Activated T-helper 1 cell treated with anti-CD3 and anti-CD28 coated beads, Interleukin-2, amount 50 U/mL, for 16 hours (primary cell): ENCODE measurements around the gene OARD1.
"Not testable (repeated sequence)": the region's sequence is repeated elsewhere in the genome, so short reads cannot be mapped to it uniquely, and the experiment has no call there.

ENCODE experiments used
- DNase-seq, 2 donors: peaks; one replicate each; pipeline ENCODE4 v3.0.0-alpha.2; 2020; ENCODE audit warnings: low read depth in 1 of 2, low spot score in 1 of 2

Gene OARD1, protein sequence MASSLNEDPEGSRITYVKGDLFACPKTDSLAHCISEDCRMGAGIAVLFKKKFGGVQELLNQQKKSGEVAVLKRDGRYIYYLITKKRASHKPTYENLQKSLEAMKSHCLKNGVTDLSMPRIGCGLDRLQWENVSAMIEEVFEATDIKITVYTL

DNA sequence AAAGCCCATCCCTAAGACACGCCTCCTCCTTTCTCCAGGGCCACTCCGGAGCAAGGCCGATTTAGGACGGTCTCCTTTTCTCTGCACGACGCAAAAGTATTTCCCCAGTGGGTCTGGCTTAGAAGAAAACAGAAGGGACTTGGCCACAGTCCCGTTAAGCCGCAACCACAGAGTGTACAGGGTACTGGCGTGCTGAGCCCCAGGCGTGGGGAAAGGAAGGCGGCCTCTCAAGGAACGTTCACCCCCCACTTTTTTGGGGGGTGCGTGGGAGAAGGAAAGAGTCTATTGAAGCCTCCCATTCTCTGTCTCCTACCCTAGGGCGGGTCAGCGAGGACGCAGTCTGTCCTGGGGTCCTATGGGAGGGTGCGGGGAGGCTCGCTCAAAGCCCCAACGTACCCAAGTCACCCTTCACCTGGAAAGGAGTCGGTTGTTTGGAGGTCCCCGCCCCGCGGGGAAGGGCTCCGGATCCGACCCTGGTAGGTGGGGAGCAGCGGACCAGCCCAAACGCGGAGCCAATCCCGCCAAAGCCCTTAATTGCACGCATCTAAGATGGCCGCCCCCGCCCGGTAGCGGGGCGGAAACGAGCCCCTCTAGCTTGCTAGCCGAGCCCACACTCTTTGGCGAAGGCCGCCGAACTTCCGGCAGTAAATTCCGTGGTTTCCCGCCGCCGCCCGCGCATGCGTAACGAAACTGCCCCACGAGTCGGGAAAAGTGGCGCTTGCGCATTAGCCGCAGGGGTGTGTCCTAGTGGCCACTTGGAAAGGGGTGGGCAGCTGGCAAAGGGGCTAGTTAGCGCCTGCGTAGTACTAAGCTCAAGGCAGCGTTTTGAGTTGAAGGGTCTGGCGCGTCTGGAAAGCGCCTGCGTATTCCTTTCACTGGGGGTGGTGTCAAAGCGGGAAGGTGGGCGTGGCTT is at the start of gene OARD1:
TSS of gene OARD1 (minus strand) at position 434 of the 913 bp plus-strand sequence. CDS start 722 bp downstream, outside the sequence.
- DNase-seq: peak; percentile 99 to 100

DNA sequence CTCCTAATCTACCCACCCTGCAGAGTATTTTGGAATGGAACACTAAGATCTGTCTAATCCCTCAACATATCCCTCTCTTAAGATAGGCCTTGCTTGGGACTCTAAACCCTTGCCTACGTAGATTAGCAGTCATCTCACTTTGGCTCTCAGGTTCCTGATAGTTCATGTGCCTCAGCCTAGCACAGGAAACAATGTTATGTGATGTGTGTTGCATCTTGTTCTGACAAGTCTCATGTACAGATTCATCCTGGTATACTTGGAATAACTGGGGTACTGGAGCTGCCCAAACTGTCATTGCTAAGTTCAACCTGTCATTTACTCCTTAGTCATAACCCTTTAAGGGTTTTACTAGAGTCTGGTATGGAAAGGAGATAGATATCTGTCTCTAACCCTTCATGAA is 47.9 kb upstream of the OARD1 start:
- no peak for DNase-seq

DNA sequence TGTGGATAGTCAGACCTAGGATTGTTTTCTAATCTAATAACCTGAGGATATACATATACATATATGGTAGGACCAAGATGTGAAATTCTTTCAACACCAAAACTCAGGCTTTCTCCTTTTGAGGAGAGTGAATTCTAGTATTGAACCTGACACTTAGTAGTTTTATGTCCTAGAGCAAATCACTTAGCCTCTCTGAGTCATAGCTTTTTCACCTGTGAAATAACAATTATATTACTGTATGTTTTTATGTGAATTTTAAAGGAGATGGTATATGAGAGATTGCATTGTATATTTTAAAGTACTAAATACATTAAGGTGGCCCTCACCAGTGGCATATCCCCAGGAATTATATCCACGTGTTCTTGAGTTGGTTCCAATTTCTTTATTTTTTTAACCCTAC is 47.4 kb upstream of the OARD1 start:
- DNase-seq: no peak

DNA sequence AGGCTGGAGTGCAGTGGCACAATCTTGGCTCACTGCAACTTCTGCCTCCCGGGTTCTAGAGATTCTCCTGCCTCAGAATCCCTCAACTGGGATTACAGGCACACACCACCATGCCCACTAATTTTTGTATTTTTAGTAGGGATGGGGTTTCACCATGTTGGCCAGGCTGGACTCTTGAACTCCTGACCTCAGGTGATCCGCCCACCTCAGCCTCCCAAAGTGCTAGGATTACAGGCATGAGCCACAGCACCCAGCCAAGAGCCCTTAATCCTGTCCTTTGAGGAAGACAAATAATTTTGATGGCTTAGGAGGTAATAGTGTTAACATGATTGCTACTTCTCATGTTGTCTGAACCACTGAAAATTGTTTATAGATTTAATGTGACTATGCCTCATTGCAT is 42.9 kb upstream of the OARD1 start:
- DNase-seq: not testable (repeated sequence)

DNA sequence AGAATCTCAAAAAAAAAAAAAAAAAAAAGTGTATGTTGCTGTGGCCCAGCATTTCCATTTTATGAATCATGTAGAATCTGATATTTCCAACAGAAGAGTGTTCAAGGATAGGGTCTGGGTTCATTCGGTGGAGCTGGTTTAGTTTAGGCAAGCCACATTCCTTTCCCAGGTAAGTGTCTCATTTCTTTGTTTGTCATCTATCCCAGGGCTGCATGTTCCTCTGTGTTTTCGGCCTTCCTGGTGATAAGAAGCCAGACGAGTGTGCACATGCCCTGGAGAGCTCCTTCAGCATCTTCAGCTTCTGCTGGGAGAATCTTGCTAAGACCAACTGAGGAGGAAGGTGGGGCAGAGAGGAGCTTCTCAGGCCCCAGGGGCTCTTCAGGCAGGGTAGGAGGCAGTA is 38.9 kb upstream of the OARD1 start:
- no peak for DNase-seq

DNA sequence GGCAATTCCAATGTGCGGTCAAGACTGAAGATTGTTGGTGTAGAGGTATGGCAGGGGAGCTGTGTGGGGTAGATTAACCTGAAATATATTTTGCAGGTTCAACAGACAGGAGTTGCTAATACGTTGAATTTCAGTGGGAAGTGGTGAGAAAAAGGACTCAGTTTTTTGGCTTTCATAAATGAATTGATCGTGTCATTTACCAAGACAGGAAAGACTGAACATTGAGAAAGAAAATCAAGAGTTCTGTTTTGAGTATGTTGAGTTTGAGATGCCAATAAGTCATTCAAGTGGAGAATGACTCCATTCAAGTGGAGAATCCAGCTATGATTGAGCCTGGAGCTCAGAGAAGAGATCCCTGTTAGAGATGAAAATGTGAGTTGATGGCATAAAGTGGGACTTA is 31.7 kb upstream of the OARD1 start:
- DNase-seq: no peak

DNA sequence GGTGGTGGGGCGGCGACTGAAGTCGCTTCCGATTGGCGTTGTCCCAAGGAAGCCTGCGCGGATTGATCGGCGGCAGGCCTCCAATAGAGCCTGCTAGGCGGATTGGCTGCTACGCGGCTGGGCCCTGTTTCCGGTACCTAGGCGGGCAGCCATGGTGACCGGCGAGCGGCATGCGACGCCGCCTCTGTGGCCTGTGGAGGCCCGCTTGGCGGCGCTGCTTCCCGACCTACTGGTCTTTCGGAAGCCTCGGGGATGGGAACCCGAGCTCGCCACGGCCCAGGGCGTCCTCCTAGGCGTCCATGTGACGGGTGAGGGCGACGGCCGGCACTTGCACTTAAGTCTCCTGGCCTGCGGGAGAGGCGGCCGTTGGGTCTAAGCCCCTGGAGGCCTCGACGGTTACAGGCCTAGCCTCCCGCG is 28.7 kb upstream of the OARD1 start:
- peak in 1 of 2 donors; percentile 4 for DNase-seq

DNA sequence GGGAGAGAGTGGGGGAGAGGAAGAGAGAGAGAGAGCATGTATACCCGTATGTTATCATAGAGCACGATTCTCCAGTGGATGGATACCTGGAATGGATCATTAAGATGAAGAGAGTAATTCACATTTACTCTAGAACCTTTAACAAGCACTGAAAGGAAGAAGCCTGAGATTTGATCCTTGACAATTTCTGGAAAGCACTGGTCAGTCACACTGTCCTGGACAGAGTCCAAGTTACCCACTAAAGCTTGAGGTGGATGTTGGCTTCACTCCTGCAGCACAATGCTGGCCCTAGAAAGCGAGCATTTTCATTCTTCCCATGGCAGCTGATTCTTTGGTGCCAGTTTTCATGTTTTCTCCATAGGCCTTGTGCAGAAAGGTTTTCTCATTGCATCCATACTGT is 26.2 kb upstream of the OARD1 start:
- no peak for DNase-seq

DNA sequence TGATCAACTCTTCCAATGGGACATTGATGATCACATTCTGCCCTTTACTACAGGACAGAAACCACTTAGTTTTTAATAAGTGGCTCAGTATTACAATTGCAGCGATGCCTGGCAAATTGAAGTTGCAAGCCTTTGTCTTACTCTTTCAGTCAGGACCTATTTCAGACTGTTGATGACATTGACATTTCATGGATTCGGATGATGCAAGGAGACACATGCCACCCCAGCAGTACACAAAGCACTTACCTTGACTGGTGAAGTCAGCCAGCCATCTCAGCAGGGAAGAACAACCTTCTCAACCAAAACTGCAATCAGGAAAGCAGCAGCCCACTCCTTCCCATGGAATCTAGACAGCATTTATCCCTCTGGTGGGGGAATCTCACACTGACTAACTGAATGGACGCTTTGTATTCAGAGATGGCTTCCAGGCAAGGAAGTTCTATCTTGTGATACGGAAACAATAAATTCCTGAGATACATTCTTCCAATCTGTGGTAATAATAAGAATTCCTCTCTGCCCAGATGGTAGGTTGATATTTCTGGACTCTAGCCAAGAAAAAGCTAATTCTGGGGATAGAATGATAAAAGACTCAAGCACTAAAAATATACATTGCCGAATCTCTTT is 25.4 kb upstream of the OARD1 start:
- DNase-seq: no peak

DNA sequence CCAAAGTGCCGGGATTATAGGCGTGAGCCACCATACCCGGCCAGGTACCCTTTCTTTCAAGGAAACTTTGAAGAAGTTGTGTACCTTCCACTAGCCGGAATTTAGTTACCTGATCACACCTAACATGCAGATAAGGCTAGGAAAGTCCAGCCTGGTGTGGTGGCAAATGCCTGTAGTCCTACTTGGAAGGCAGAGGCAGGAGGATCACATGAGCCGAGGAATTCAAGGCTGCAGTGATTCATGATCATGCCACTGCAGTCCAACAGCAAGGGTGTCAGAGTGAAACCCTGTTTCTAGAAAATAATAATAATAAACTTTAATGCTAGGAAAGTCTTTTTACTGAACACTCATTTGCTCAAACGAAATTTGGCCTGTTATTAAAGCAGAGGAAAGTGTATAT is 21.6 kb upstream of the OARD1 start:
- no peak for DNase-seq

DNA sequence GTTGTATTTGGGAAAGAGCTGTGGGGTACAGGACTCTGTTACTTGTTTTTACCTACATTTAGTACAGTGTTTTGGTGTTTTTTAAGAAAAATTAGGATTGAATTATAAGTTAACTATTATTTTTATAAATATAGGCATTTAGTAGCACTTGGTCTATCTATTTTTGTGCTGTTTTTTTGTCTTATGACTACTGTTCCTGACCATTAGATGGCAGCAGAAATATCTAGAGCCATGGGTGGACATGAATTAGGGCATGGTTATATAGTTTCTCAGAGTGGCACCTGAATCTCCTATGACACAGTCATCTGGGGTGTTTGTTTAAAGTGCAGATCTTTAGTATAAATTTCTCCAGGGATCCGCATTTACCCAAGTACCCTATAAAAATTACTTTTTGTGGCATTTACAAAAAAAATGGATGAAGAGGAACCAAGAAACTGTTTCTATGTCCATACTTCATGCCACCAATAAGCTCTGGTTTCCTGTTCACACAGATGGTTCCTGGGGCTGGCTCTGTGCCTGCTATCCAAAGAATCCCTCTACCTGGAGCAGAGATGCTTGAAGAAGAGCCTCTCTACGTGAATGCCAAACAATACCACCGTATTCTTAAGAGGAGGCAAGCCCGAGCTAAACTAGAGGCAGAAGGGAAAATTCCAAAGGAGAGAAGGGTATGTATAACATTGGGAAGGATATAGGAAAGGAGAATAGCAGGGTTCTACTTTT is 20.4 kb upstream of the OARD1 start:
- DNase-seq: no peak

DNA sequence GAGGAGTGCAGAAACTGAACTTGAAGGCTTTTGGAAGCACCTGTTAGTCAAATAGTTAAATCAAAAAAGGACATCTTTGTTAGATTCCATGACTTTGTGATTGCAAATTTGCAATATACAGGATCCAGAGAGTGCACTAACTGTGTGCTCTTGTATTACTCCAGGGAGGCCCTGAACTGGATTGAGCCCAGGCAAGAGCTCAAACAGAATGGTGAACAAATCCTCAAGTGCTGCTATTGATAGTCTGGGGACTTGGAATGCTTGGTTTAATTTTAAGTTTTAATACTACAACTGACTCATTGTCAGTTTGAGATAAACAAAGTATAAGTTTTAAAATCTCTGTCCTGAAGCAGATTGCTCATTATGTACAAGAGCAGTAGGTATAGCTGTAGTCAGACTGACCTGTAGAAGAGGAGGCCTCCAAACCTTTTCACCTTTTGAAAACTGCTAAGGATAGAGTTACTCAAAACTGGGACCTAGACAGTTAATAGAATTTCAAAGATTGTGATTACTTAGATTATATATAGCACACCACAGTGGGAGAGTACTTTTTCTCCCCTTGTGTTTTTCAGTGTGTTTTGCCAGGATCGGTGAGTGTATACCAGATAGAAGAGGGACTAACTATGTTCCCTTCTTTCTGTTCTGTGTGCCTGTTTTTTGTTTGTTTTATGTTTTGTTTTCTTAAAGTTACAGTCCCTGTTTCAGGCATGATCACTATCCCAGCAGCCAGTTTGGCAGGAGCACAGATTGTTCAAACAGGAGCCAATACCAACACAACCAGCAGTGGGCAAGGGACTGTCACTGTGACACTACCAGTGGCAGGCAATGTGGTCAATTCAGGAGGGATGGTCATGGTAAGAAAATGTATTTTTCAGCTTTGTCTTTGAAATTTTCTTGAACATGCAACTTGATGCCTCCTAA is 18.9 kb upstream of the OARD1 start:
- no peak for DNase-seq

DNA sequence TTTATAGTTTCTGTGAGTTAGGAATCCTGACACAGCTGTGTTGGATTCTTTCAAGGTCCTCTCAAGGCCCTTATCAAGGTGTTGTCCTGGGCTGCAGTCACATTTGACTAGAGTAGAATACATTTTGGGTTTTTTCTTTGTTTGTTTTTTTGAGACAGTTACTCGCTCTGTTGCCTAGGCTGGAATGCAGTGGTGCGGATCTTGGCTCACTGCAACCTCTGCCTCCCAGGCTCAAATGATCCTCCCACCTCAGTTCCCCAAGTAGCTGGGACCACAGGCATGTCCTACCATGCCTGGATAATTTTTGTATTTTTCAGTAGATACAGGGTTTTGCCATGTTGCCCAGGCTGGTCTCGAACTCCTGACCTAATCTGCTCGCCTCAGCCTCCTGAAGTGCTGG is 16.3 kb upstream of the OARD1 start:
- no peak for DNase-seq

DNA sequence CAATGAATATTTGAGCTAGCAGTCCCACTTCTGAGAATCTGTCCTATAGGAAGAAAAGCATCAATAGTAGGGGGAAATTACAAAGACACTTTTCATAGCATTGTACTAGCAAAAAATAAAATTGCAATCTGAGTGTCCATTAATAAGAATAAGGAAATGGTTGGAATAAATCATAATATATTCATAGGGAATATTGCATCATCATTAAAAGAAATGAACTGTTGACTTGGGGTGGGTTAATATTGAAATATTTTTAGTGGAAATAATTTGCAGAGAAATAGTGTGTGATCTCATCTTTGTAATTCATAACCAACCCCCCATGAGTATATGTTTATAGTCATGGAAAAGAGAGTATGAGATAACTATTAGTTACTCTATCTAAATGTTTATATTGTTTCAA is 13.0 kb upstream of the OARD1 start:
- DNase-seq: no peak

DNA sequence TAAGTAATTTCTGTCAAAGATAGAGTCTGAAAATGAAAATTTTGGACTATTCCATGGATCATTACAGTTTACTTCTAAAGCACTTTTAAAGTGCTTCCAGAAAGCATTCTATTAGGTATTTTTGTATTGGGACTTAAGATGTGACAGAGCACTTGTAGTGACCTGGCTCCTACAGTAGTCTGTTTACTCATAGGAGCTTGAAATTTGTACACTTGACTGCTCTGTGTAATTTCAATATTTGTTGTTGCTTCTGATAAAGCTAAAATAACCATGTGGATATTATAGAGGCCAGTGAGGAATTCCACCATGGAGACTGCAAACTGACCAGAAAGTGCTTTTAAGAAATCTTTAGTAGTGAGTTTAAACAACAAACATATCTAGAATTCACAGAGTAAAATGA is 10.9 kb upstream of the OARD1 start:
- DNase-seq: no peak

DNA sequence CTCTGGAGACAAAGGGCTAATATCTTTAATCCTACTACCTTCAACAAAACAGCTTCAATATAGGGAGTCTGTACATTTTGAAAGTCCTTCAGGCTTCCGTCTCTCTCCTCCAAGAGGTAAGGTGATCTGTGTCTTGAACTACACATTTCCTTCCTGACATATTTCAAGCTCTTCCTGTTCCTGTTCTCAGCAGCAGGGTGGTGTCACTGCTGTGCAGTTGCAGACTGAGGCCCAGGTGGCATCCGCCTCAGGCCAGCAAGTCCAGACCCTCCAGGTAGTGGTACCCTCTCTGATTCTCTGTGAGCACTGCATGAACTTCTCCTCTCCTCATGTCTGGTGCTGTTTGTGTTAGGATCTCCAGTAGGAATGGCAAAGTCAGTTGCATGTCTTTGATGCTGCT is 8.5 kb upstream of the OARD1 start:
- no peak for DNase-seq

DNA sequence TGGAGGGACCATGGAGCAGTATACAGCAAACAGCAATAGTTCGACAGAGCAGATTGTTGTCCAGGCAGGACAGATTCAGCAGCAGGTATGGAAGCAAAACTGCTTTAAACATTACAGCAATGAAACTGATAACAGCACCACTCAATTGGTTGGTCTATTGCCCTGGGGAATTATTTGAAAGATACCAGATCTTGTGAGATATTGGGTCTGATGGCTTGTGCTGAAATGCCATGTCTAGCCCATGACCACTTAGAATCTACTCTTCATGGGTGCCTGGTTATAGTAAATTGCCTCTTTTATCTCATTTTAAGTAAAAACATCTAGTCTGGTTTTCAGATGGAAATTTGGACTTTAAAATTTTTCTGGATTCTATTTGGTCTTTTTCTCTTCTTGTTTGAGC is 6.9 kb upstream of the OARD1 start:
- no peak for DNase-seq

DNA sequence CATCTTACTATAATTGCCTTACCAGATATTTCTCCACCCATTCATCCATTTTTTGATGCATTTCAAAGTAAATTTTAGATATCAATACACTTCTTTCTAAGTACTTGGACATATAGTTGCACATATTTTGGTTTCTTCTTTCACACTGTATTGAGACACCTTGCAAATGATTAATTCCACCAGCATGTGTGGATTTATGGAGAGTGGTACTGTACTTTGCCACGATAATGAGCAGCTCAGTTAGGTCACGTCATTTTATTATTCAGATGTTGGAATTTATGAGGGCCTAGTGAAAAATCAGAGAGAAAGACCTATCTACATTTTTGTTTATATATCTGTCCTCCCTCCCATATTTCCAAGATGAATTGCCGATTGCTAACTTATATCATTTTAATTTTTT is 5.9 kb upstream of the OARD1 start:
- no peak for DNase-seq

DNA sequence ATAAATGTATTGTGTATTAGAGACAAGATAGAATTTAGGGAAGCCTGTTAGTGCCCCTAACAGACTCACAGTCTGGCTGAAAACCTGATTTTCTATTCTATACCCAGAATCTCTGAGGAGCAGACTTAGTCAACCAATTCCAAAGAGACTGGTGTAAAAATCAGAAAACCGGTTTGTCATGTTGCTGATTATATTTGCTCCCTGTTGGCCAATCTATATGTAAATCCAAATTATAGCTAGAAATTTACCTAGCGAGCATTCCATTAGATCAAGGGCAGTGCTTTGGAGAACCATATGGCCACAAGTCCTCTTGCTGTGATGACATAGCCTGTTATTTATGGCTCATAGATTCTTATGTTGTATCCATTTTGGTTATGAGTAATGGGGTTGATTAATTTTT is 5.4 kb upstream of the OARD1 start:
- no peak for DNase-seq
